Hepatocyte (in vitro differentiated cells): ENCODE data around the gene OSBPL2. TPM values are rescaled to one million over a fixed set of nuclear protein-coding genes. Genes with fewer than 3 reads are reported as not detected.

Source experiments
- DNase-seq: peaks from one replicate; pipeline ENCODE4 v3.0.0-alpha.2; 2016; ENCODE audit warnings: low spot score
- H2AFZ ChIP-seq: fragments of 200-600 bp; sonication (generic); 2 replicates; pipeline ENCODE4 v1.6.0; 2016; ENCODE audit warnings: antibody characterized with exemption, mild to moderate bottlenecking
- H3K27ac ChIP-seq: fragments of 200-600 bp; sonication (generic); 2 replicates; pipeline ENCODE4 v1.5.1; 2016; ENCODE audit warnings: mild to moderate bottlenecking
- H3K27me3 ChIP-seq: fragments of 200-600 bp; sonication (generic); 2 replicates; pipeline ENCODE4 v1.6.1; 2016
- H3K36me3 ChIP-seq: fragments of 200-600 bp; sonication (generic); replicated peaks from 2 replicates; pipeline ENCODE4 v1.5.1; 2016; ENCODE audit warnings: low read depth; ENCODE audit not compliant: insufficient read depth
- H3K4me1 ChIP-seq: fragments of 200-600 bp; sonication (generic); 2 replicates; pipeline ENCODE4 v1.5.1; 2016; ENCODE audit warnings: mild to moderate bottlenecking, moderate library complexity; ENCODE audit not compliant: insufficient read depth
- H3K4me2 ChIP-seq: fragments of 200-600 bp; sonication (generic); 2 replicates; pipeline ENCODE4 v1.6.0; 2016
- H3K4me3 ChIP-seq: fragments of 200-600 bp; sonication (generic); 2 replicates; pipeline ENCODE4 v1.5.1; 2016; ENCODE audit warnings: mild to moderate bottlenecking
- H3K79me2 ChIP-seq: fragments of 200-600 bp; sonication (generic); 2 replicates; pipeline ENCODE4 v1.6.0; 2017; ENCODE audit warnings: mild to moderate bottlenecking
- H3K9me2 ChIP-seq: fragments of 200-600 bp; sonication (generic); replicated peaks from 2 replicates; pipeline ENCODE4 v1.6.0; 2017; ENCODE audit warnings: mild to moderate bottlenecking; ENCODE audit not compliant: insufficient read depth
- H3K9me3 ChIP-seq: fragments of 200-600 bp; sonication (generic); 2 replicates; pipeline ENCODE4 v1.5.1; 2016; ENCODE audit warnings: low read depth, mild to moderate bottlenecking
- H4K20me1 ChIP-seq: fragments of 200-600 bp; sonication (generic); 2 replicates; pipeline ENCODE4 v1.6.0; 2016; ENCODE audit warnings: mild to moderate bottlenecking; ENCODE audit not compliant: insufficient read depth, poor library complexity, severe bottlenecking
- CTCF ChIP-seq: fragments of 200-600 bp; sonication (generic); IDR thresholded peaks from 2 replicates; pipeline ENCODE4 v1.5.1; 2016; ENCODE audit warnings: antibody characterized with exemption, mild to moderate bottlenecking; ENCODE audit not compliant: poor library complexity
- EZH2 ChIP-seq: fragments of 200-600 bp; sonication (generic); IDR thresholded peaks from 2 replicates; pipeline ENCODE4 v1.6.1; 2016; ENCODE audit warnings: antibody characterized with exemption, mild to moderate bottlenecking, borderline replicate concordance
- EZH2phosphoT487 ChIP-seq: fragments of 200-600 bp; sonication (generic); IDR thresholded peaks from one replicate; pipeline ENCODE4 v1.6.1; 2018; ENCODE audit warnings: antibody characterized with exemption, mild to moderate bottlenecking, low read depth, moderate library complexity; ENCODE audit not compliant: unreplicated experiment, severe bottlenecking
- WGBS: methylation state at CpG from one replicate; pipeline ENCODE4 v1.1.6; 2016; ENCODE audit warnings: low lambda C conversion rate; ENCODE audit errors: missing lambda C conversion rate; 5-methylcytosine and 5-hydroxymethylcytosine counted together
- microRNA-seq: library from miRNA; unstranded; fragments of <30 nt; microRNA quantifications from one replicate; pipeline ENCODE4, GENCODE V29; 2017
- polyA plus RNA-seq: library from polyadenylated mRNA; unstranded; fragments of >200 nt; fragmentation: Nextera tagmentation; extraction: Ambion mirVana; gene quantifications from 2 replicates; pipeline ENCODE4 v1.2.1, GENCODE V29; 2016
- total RNA-seq: library from RNA; depleted of rRNA; stranded (reverse); fragments of >200 nt; gene quantifications from 2 replicates; pipeline ENCODE4 v1.2.3, GENCODE V29; 2014

Gene OSBPL2
- total and polyA plus RNA-seq, 2 experiments from 2014 or later = 40.5 to 45.9 TPM

- no peaks in the 10 kb centered on the region for H3K27me3 ChIP-seq
- H3K27ac ChIP-seq = no peak overlapping the region
- DNase-seq = no peak
- H3K9me3 ChIP-seq = no peaks in the 10 kb centered on the region
- H3K79me2 ChIP-seq = peaks cover 9% of the 10 kb centered on the region
- no peak overlapping the region for H3K4me3 ChIP-seq
- TF ChIP-seq EZH2phosphoT487 (no peak), EZH2 (no peak)
- H3K4me1 ChIP-seq = no peaks in the 10 kb centered on the region
- 92% methylated on average over 13 of the region's 14 CpGs for WGBS
- peaks cover 7% of the 10 kb centered on the region for H3K36me3 ChIP-seq
- H2AFZ ChIP-seq = no peak overlapping the region
- no peaks in the 10 kb centered on the region for H3K9me2 ChIP-seq
- H4K20me1 ChIP-seq = no peaks in the 10 kb centered on the region
- no peak overlapping the region for H3K4me2 ChIP-seq
These were observed 101.3 kb downstream of the OSBPL2 start for GRCh38 chr20:62339647-62340062.

DNA sequence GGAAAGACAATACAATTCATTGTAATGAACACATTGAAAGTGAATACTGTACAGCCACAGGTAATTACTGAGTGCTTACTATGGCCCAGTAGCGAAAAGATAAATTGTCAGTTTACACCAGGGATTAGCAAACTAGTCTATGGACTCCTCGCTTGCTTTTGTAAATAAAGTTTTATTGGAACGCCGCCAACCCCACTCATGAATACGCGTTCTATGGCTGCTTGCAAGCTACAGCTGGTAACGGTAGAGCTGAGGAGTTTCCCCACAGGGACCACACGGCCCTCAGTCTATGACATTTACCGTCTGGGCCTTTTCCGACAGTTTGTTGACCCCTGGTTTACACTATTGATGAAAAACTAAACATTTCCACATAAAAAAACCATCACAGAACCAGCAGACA is 104.6 kb downstream of the OSBPL2 start:
- Histone ChIP-seq H3K4me3 (no peak overlapping the region), H3K36me3 (peaks cover 7% of the 10 kb centered on the region), H3K27me3 (no peaks in the 10 kb centered on the region), H3K4me2 (no peak overlapping the region), H4K20me1 (no peaks in the 10 kb centered on the region), H3K9me2 (no peaks in the 10 kb centered on the region), H3K4me1 (no peaks in the 10 kb centered on the region), H3K9me3 (no peaks in the 10 kb centered on the region), H3K27ac (no peak overlapping the region), H2AFZ (no peak overlapping the region), H3K79me2 (peaks cover 9% of the 10 kb centered on the region)
- WGBS = 83% methylated on average over 10 of the region's 10 CpGs
- no peak for TF ChIP-seq EZH2
- no peak for TF ChIP-seq CTCF
- no peak for TF ChIP-seq EZH2phosphoT487
- no peak for DNase-seq

- no peaks in the 10 kb centered on the region for H4K20me1 ChIP-seq
- no peak for TF ChIP-seq EZH2
- TF ChIP-seq CTCF = no peak
- no peak for TF ChIP-seq EZH2phosphoT487
- H3K4me3 ChIP-seq = no peak overlapping the region
- no peak overlapping the region for H3K4me2 ChIP-seq
- DNase-seq = no peak
- H3K9me3 ChIP-seq = no peaks in the 10 kb centered on the region
- H3K9me2 ChIP-seq = no peaks in the 10 kb centered on the region
- peaks cover 7% of the 10 kb centered on the region for H3K36me3 ChIP-seq
- H3K27me3 ChIP-seq = no peaks in the 10 kb centered on the region
- H3K27ac ChIP-seq = no peak overlapping the region
- H3K79me2 ChIP-seq = peaks cover 9% of the 10 kb centered on the region
- no peaks in the 10 kb centered on the region for H3K4me1 ChIP-seq
- no peak overlapping the region for H2AFZ ChIP-seq
- 97% methylated on average over 5 of the region's 5 CpGs for WGBS
These were observed 105.8 kb downstream of the OSBPL2 start for GRCh38 chr20:62344092-62344491.

DNA sequence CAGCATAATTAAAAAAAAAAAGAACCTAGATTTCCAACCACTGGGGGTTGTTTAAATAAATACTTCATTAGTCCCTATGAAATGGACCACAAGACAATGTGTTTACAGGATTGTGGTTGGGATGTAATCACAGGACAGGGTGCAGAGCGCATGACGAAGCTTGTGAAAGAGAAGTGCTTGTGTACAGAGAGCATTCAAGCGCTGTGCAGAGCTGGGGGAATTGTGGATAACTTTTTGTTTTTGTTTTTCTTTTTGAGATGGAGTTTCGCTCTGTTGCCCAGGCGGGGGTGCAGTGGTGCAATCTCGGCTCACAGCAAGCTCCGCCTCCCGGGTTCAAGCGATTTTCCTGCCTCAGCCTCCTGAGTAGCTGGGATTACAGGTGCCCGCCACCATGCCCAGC is 106.5 kb downstream of the OSBPL2 start:
- 89% methylated on average over 10 of the region's 10 CpGs for WGBS
- Histone ChIP-seq H3K79me2 (peaks cover 9% of the 10 kb centered on the region), H3K4me2 (no peak overlapping the region), H2AFZ (no peak overlapping the region), H3K4me3 (no peak overlapping the region), H3K36me3 (peaks cover 7% of the 10 kb centered on the region), H3K9me2 (no peaks in the 10 kb centered on the region), H4K20me1 (no peaks in the 10 kb centered on the region), H3K9me3 (no peaks in the 10 kb centered on the region), H3K4me1 (no peaks in the 10 kb centered on the region), H3K27ac (no peak overlapping the region), H3K27me3 (no peaks in the 10 kb centered on the region)
- TF ChIP-seq EZH2phosphoT487 (no peak), CTCF (no peak), EZH2 (no peak)
- no peak for DNase-seq

Small RNA genes lying within 50 kb of the gene (microRNA-seq; reads per million reads assigned to microRNA genes)
- 4.9 reads per million, percentile 8 among the genes with 10 or more reads in this experiment for gene MIR4758

Other genes starting within 250 kb of the OSBPL2 start
- gene TAF4, start 172.6 kb upstream of the OSBPL2 start, total RNA-seq = 6.6 and 7.5 TPM in 2 replicates
- 2.9 and 3.3 TPM in 2 replicates for gene TAF4, start 172.6 kb upstream of the OSBPL2 start, polyA plus RNA-seq
- gene LSM14B, start 116.0 kb upstream of the OSBPL2 start, total RNA-seq = 32.5 and 43.1 TPM in 2 replicates
- 4.8 and 7.1 TPM in 2 replicates for gene LSM14B, start 116.0 kb upstream of the OSBPL2 start, polyA plus RNA-seq
- 270 and 277 TPM in 2 replicates for gene PSMA7, start 95.1 kb upstream of the OSBPL2 start, total RNA-seq
- 408 and 450 TPM in 2 replicates for gene PSMA7, start 95.1 kb upstream of the OSBPL2 start, polyA plus RNA-seq
- 13.0 and 14.4 TPM in 2 replicates for gene SS18L1, start 94.8 kb upstream of the OSBPL2 start, total RNA-seq
- gene SS18L1, start 94.8 kb upstream of the OSBPL2 start, polyA plus RNA-seq = 1.8 and 2.1 TPM in 2 replicates
- gene MTG2, start 55.5 kb upstream of the OSBPL2 start, total RNA-seq = 16.7 and 18.4 TPM in 2 replicates
- 21.8 and 26.7 TPM in 2 replicates for gene MTG2, start 55.5 kb upstream of the OSBPL2 start, polyA plus RNA-seq
- not detected in 2 replicates for gene HRH3, start 18.2 kb upstream of the OSBPL2 start, total RNA-seq
- not detected in 2 replicates for gene HRH3, start 18.2 kb upstream of the OSBPL2 start, polyA plus RNA-seq
- gene ADRM1, start 64.5 kb downstream of the OSBPL2 start, total RNA-seq = 103 and 116 TPM in 2 replicates
- 143 and 144 TPM in 2 replicates for gene ADRM1, start 64.5 kb downstream of the OSBPL2 start, polyA plus RNA-seq
- gene LAMA5, start 128.8 kb downstream of the OSBPL2 start, total RNA-seq = 44.6 and 71.3 TPM in 2 replicates
- 252 and 313 TPM in 2 replicates for gene LAMA5, start 128.8 kb downstream of the OSBPL2 start, polyA plus RNA-seq
- 1,754 and 2,772 TPM in 2 replicates for gene RPS21, start 148.6 kb downstream of the OSBPL2 start, total RNA-seq
- gene RPS21, start 148.6 kb downstream of the OSBPL2 start, polyA plus RNA-seq = 444 and 460 TPM in 2 replicates
- 8.6 and 12.0 TPM in 2 replicates for gene CABLES2, start 168.8 kb downstream of the OSBPL2 start, total RNA-seq
- gene CABLES2, start 168.8 kb downstream of the OSBPL2 start, polyA plus RNA-seq = 17.7 and 19.1 TPM in 2 replicates
- 4.1 and 5.7 TPM in 2 replicates for gene RBBP8NL, start 189.0 kb downstream of the OSBPL2 start, total RNA-seq
- gene RBBP8NL, start 189.0 kb downstream of the OSBPL2 start, polyA plus RNA-seq = 6.4 and 6.9 TPM in 2 replicates
- gene GATA5, start 237.5 kb downstream of the OSBPL2 start, total RNA-seq = 22.2 and 28.7 TPM in 2 replicates
- gene GATA5, start 237.5 kb downstream of the OSBPL2 start, polyA plus RNA-seq = 43.5 and 53.6 TPM in 2 replicates